Measurements from ENCODE around the gene PGAP1.

DNA sequence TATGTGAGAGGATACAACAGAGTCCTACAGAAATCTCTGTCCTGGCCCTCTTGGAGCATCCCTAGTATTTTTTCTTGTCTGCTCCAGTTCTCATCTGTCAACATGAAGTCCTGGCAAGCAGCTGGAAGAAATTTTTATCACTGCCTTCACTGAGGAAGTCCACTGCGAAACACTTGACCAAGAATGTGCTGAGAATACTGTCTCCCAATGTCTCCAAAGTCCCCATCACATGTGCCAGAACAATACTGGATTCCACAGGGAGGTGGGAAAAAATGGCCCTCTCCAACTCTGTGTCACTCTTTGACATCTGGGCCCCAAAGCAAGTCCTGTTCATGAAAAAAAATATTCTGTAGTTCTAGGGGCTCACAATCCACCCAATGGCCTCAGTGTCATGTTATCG lies 32.8 kb upstream of the PGAP1 start:
- TF ChIP-seq, protein P1, sequence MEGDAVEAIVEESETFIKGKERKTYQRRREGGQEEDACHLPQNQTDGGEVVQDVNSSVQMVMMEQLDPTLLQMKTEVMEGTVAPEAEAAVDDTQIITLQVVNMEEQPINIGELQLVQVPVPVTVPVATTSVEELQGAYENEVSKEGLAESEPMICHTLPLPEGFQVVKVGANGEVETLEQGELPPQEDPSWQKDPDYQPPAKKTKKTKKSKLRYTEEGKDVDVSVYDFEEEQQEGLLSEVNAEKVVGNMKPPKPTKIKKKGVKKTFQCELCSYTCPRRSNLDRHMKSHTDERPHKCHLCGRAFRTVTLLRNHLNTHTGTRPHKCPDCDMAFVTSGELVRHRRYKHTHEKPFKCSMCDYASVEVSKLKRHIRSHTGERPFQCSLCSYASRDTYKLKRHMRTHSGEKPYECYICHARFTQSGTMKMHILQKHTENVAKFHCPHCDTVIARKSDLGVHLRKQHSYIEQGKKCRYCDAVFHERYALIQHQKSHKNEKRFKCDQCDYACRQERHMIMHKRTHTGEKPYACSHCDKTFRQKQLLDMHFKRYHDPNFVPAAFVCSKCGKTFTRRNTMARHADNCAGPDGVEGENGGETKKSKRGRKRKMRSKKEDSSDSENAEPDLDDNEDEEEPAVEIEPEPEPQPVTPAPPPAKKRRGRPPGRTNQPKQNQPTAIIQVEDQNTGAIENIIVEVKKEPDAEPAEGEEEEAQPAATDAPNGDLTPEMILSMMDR (conservative IDR thresholded peaks at IDR 0.05), result no peak
- TF ChIP-seq ZFX (IDR thresholded peaks at IDR 0.05), result no peak

Measured in C4-2B (cell line).